Smooth muscle cell (in vitro differentiated cells): ENCODE results near the gene ATP2C2. TPM values are rescaled to one million over a fixed set of nuclear protein-coding genes. Genes with fewer than 3 reads are reported as not detected.

Experiments
- polyA plus RNA-seq: library from polyadenylated mRNA; unstranded; fragments of >200 nt; fragmentation: Nextera tagmentation; extraction: Ambion mirVana; gene quantifications from 2 replicates; pipeline ENCODE4 v1.2.1, GENCODE V29; 2016
- total RNA-seq: library from RNA; depleted of rRNA; stranded (reverse); fragments of >200 nt; gene quantifications from 2 replicates; pipeline ENCODE4 v1.2.3, GENCODE V29; 2014

Gene ATP2C2
- total and polyA plus RNA-seq, 2 experiments from 2014 or later = 3.1 to 4.1 TPM

Other genes starting within 250 kb of the ATP2C2 start
- gene HSDL1, start 223.4 kb upstream of the ATP2C2 start, total RNA-seq = 27.3 and 32.6 TPM in 2 replicates
- 15.4 and 20.4 TPM in 2 replicates for gene HSDL1, start 223.4 kb upstream of the ATP2C2 start, polyA plus RNA-seq
- 0.09 TPM in 1 of 2 replicates, not detected in the other for gene DNAAF1, start 223.2 kb upstream of the ATP2C2 start, total RNA-seq
- gene DNAAF1, start 223.2 kb upstream of the ATP2C2 start, polyA plus RNA-seq = 0.06 TPM in 1 of 2 replicates, not detected in the other
- 13.3 and 17.1 TPM in 2 replicates for gene TAF1C, start 181.5 kb upstream of the ATP2C2 start, total RNA-seq
- gene TAF1C, start 181.5 kb upstream of the ATP2C2 start, polyA plus RNA-seq = 35.5 and 37.3 TPM in 2 replicates
- not detected in 2 replicates for gene ADAD2, start 177.4 kb upstream of the ATP2C2 start, total RNA-seq
- 0.48 TPM in 1 of 2 replicates, not detected in the other for gene ADAD2, start 177.4 kb upstream of the ATP2C2 start, polyA plus RNA-seq
- gene KCNG4, start 128.5 kb upstream of the ATP2C2 start, total RNA-seq = not detected in 2 replicates
- not detected in 2 replicates for gene KCNG4, start 128.5 kb upstream of the ATP2C2 start, polyA plus RNA-seq
- gene WFDC1, start 73.7 kb upstream of the ATP2C2 start, total RNA-seq = 150 and 176 TPM in 2 replicates
- 249 and 362 TPM in 2 replicates for gene WFDC1, start 73.7 kb upstream of the ATP2C2 start, polyA plus RNA-seq
- gene MEAK7, start 136.1 kb downstream of the ATP2C2 start, total RNA-seq = 26.4 and 28.2 TPM in 2 replicates
- gene MEAK7, start 136.1 kb downstream of the ATP2C2 start, polyA plus RNA-seq = 32.1 and 44.8 TPM in 2 replicates
- 66.5 and 81.2 TPM in 2 replicates for gene COTL1, start 249.5 kb downstream of the ATP2C2 start, total RNA-seq
- 209 and 233 TPM in 2 replicates for gene COTL1, start 249.5 kb downstream of the ATP2C2 start, polyA plus RNA-seq